HFFc6 (cell line): ENCODE measurements around the gene ORAI2. TPM values are rescaled to one million over a fixed set of nuclear protein-coding genes. Genes with fewer than 3 reads are reported as not detected.
A peak's percentile ranks its signal among the peaks of the same experiment; 100 is the strongest.

Source experiments
- DNase-seq: peaks from one replicate; pipeline ENCODE4 v3.0.0-alpha.2; 2018
- H3K27ac Mint-ChIP-seq: 2 replicates; pipeline ENCODE4 v1.8.0; 2020; ENCODE audit warnings: mild to moderate bottlenecking, mixed read lengths
- H3K27me3 Mint-ChIP-seq: 2 replicates; pipeline ENCODE4 v1.8.0; 2021; ENCODE audit warnings: mild to moderate bottlenecking, moderate library complexity, mixed read lengths; ENCODE audit not compliant: insufficient read depth
- H3K36me3 Mint-ChIP-seq: 2 replicates; pipeline ENCODE4 v1.8.0; 2021; ENCODE audit warnings: low read depth, mixed read lengths
- H3K4me1 Mint-ChIP-seq: 2 replicates; pipeline ENCODE4 v1.8.0; 2020; ENCODE audit warnings: low read depth, mixed read lengths
- H3K4me3 Mint-ChIP-seq: 2 replicates; pipeline ENCODE4 v1.8.0; 2020; ENCODE audit warnings: mild to moderate bottlenecking, moderate library complexity, mixed read lengths
- H3K9me3 Mint-ChIP-seq: 2 replicates; pipeline ENCODE4 v1.8.0; 2020; ENCODE audit warnings: mild to moderate bottlenecking, mixed read lengths
- total RNA-seq, 6 experiments: library from RNA; stranded (reverse); fragmentation: NEBNext Ultra II Directional; extraction: Animal tissue kit (Norgen Biotek cat#: 25700); gene quantifications; 2 replicates in 1 of 6; 3 replicates in 5 of 6; pipeline ENCODE4 v1.2.3, GENCODE V29; 2021
- TF ChIP-seq, protein P1 (sequence below): fragments of 200-600 bp; sonication (generic); IDR thresholded peaks from 2 replicates; pipeline ENCODE4 v1.5.0; 2021; ENCODE audit warnings: antibody characterized with exemption, mild to moderate bottlenecking

ORAI2 gene
- total RNA-seq, 6 experiments from 2014 or later: 49.4 to 72.5 (median 54.9) TPM

DNA sequence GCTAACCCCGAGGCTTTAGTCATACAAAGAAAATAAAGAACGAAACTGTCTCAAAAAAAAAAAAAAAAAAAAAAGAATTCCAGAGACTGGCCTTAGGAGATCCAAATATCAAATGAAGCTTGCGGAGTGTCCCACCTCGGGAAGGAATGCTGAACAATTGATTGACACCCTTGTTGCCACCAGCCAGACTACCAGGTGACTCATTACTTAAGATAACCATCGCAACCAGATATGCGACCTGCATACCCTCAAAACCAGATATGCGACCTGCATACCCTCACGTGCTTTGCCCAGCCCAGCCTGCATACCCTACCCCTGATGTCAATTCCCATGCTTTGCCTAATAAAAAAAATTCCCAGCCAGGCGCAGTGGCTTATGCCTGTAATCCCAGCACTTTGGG is 39.9 kb upstream of the ORAI2 start:
- Mint-ChIP-seq H3K4me1 (peaks cover 17% of the 10 kb centered on the region), H3K9me3 (no peaks in the 10 kb centered on the region), H3K4me3 (no peak overlapping the region; the same call in 1 of the 2 replicates), H3K27me3 (peaks cover 4% of the 10 kb centered on the region; the same call in 1 of the 2 replicates), H3K36me3 (peaks cover 16% of the 10 kb centered on the region; the same call in 1 of the 2 replicates), H3K27ac (no peak overlapping the region; the same call in 1 of the 2 replicates)
- TF ChIP-seq, protein P1, sequence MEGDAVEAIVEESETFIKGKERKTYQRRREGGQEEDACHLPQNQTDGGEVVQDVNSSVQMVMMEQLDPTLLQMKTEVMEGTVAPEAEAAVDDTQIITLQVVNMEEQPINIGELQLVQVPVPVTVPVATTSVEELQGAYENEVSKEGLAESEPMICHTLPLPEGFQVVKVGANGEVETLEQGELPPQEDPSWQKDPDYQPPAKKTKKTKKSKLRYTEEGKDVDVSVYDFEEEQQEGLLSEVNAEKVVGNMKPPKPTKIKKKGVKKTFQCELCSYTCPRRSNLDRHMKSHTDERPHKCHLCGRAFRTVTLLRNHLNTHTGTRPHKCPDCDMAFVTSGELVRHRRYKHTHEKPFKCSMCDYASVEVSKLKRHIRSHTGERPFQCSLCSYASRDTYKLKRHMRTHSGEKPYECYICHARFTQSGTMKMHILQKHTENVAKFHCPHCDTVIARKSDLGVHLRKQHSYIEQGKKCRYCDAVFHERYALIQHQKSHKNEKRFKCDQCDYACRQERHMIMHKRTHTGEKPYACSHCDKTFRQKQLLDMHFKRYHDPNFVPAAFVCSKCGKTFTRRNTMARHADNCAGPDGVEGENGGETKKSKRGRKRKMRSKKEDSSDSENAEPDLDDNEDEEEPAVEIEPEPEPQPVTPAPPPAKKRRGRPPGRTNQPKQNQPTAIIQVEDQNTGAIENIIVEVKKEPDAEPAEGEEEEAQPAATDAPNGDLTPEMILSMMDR: no peak
- DNase-seq: no peak

DNA sequence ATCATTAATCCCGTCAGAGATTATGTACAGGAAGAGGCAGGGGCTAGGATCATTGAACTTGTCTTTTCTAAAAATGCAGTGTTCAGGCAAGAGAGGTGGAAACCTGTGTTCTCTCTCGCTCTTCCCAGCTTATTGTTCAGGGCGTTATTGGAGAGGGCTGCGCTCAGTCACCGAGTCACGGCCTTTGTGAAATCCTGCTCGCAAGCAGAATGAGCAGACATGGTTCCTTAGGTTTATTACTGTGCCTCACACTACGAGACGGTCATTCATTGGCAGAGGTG is 37.8 kb upstream of the ORAI2 start:
- H3K27ac Mint-ChIP-seq: peak overlapping the region; percentile 89
- peaks cover 4% of the 10 kb centered on the region; the same call in 1 of the 2 replicates for H3K27me3 Mint-ChIP-seq
- peak overlapping the region; percentile 90 for H3K4me3 Mint-ChIP-seq
- peaks cover 20% of the 10 kb centered on the region for H3K36me3 Mint-ChIP-seq
- H3K9me3 Mint-ChIP-seq: no peaks in the 10 kb centered on the region
- peak; percentile 10 for DNase-seq
- TF ChIP-seq, protein P1: no peak
- peaks cover 17% of the 10 kb centered on the region for H3K4me1 Mint-ChIP-seq

DNA sequence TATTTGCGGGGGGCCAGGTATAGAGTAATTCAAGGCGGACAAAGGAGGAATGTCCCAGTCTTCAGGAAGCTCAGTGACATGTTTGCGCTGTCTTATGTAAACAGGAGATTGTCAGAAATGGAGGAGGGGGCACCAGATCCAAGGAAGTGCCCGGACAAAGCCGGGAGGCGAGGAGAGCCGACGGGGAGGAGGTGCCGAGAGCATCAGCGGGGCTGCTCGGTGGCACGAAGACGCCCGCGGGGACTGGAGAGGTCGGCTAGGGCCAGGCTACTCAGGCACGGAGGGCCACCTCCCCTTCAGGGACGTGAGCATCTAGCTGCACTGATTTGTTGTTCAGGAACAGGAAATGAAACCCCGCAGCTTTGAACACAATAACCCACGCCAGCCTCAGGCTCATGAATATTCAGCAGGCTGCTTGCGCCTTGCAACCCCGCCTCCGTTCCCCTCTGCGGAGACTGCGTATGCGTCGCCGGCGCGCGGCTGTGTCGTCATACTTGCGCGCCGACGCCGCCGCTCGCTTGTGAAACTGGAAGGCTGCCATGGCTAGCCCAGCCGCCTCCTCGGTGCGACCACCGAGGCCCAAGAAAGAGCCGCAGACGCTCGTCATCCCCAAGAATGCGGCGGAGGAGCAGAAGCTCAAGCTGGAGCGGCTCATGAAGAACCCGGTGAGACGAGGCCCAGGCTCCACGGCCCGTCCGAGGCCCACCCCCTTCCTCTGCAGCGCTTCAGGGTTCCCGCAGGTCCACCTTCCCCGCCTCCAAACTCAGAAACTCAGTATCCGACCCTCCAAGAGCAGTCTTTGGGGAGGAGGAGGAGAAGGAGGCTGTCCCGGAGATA is 37.3 kb upstream of the ORAI2 start, which contains the start of gene PRKRIP1:
TSS of gene PRKRIP1 (plus strand) at position 491 of the 837 bp plus-strand sequence. CDS start at position 540, 49 bp downstream.
- peaks cover 25% of the 10 kb centered on the region for H3K36me3 Mint-ChIP-seq
- TF ChIP-seq, protein P1: no peak
- no peaks in the 10 kb centered on the region for H3K9me3 Mint-ChIP-seq
- H3K4me1 Mint-ChIP-seq: peaks cover 17% of the 10 kb centered on the region
- H3K4me3 Mint-ChIP-seq: peak within 1 kb of the TSS; percentile 90
- H3K27ac Mint-ChIP-seq: peak within 1 kb of the TSS; percentile 89
- peak; percentile 88 for DNase-seq
- H3K27me3 Mint-ChIP-seq: peaks cover 4% of the 10 kb centered on the region; the same call in 1 of the 2 replicates

DNA sequence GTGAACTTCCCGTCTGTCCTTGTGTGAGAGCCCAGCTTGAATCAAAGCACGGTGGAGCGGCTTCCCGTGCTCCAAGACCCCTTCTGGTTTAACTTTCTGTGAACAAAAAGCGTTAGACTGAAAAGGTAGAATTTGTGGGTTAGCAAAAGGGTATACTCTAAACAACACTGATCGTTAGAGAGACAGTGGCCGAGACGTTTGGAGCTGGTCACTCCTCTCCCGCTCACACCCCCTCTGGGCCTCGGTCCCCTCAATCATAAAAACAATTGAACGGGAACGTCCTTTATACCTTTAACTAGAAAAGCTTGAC is 36.7 kb upstream of the ORAI2 start:
- peak overlapping the region; percentile 90 for H3K4me3 Mint-ChIP-seq
- H3K27ac Mint-ChIP-seq: peak overlapping the region; percentile 89
- H3K27me3 Mint-ChIP-seq: peaks cover 4% of the 10 kb centered on the region; the same call in 1 of the 2 replicates
- TF ChIP-seq, protein P1: no peak
- H3K36me3 Mint-ChIP-seq: peaks cover 26% of the 10 kb centered on the region
- no peaks in the 10 kb centered on the region for H3K9me3 Mint-ChIP-seq
- peaks cover 17% of the 10 kb centered on the region for H3K4me1 Mint-ChIP-seq
- no peak for DNase-seq

DNA sequence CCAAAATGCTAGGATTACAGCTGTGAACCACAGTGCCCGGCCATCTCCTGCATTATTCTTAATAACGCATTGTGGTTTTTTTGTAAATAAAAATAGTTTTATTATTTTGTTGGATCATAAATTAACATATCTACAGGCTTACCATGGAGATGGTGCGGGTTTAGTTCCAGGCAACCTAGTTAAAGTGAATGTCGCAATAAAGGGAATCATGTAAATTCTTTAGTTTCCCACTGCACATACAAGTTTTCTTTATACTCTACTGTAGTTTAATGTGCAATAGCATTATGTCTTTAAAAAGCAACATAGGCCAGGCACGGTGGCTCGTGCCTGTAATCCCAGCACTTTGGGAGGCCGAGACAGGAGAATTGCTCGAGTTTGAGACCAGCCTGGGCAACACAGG is 34.8 kb upstream of the ORAI2 start:
- H3K27ac Mint-ChIP-seq: no peak overlapping the region
- H3K4me1 Mint-ChIP-seq: peaks cover 17% of the 10 kb centered on the region
- TF ChIP-seq, protein P1: no peak
- no peaks in the 10 kb centered on the region for H3K9me3 Mint-ChIP-seq
- H3K36me3 Mint-ChIP-seq: peaks cover 24% of the 10 kb centered on the region
- H3K4me3 Mint-ChIP-seq: no peak overlapping the region
- peaks cover 4% of the 10 kb centered on the region; the same call in 1 of the 2 replicates for H3K27me3 Mint-ChIP-seq
- DNase-seq: no peak
